ENCODE data around the gene DPP6. TPM values are rescaled to one million over a fixed set of nuclear protein-coding genes. Genes with fewer than 3 reads are reported as not detected.
A peak's percentile ranks its signal among the peaks of the same experiment; 100 is the strongest.

DPP6 gene
- total RNA-seq, 1 experiment from 2014 or later = not detected

GRCh38 chr7:154915600-154915999 is 863.4 kb downstream of the DPP6 start:
- Histone ChIP-seq H3K4me3 (ENCODE audit: low read depth, low read length) (no peak overlapping the region), H3K9me3 (peaks cover 12% of the 10 kb centered on the region), H3K36me3 (ENCODE audit: control insufficient read depth, insufficient read depth, low read length) (no peaks in the 10 kb centered on the region), H3K4me1 (no peaks in the 10 kb centered on the region), H3K27me3 (replicated peaks; ENCODE audit: control insufficient read depth, insufficient read depth, low read length) (no peaks in the 10 kb centered on the region)
- Mint-ChIP-seq H3K9me3 (ENCODE audit: unreplicated experiment) (peaks cover 18% of the 10 kb centered on the region), H3K4me1 (ENCODE audit: low read depth, unreplicated experiment) (no peaks in the 10 kb centered on the region), H3K27ac (ENCODE audit: unreplicated experiment) (no peak overlapping the region), H3K36me3 (ENCODE audit: insufficient read depth, unreplicated experiment) (no peaks in the 10 kb centered on the region), H3K4me3 (ENCODE audit: unreplicated experiment) (no peak overlapping the region), H3K27me3 (ENCODE audit: insufficient read depth, unreplicated experiment) (no peaks in the 10 kb centered on the region)
- TF ChIP-seq, protein P1, sequence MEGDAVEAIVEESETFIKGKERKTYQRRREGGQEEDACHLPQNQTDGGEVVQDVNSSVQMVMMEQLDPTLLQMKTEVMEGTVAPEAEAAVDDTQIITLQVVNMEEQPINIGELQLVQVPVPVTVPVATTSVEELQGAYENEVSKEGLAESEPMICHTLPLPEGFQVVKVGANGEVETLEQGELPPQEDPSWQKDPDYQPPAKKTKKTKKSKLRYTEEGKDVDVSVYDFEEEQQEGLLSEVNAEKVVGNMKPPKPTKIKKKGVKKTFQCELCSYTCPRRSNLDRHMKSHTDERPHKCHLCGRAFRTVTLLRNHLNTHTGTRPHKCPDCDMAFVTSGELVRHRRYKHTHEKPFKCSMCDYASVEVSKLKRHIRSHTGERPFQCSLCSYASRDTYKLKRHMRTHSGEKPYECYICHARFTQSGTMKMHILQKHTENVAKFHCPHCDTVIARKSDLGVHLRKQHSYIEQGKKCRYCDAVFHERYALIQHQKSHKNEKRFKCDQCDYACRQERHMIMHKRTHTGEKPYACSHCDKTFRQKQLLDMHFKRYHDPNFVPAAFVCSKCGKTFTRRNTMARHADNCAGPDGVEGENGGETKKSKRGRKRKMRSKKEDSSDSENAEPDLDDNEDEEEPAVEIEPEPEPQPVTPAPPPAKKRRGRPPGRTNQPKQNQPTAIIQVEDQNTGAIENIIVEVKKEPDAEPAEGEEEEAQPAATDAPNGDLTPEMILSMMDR (IDR thresholded peaks at IDR 0.05; ENCODE audit: insufficient read depth in 1 of 2, low read depth in 1 of 2, low read length in 1 of 2, severe bottlenecking in 1 of 2, unreplicated experiment in 1 of 2) = no peak
- CTCF ChIA-PET = interaction anchor here (0.5 to 1.2 kb wide), 2 partner anchors 429 to 857 kb away, joined by 4 to 7 read pairs; no protein-coding TSS in a partner anchor
- intact Hi-C loops (cut with micrococcal nuclease; ENCODE audit: unreplicated experiment) = loop anchor here (10.0 kb wide), 1 partner anchor 81 kb away; no protein-coding TSS in a partner anchor
- DNase-seq = peak in 1 of 2 experiments; percentile 31
- BruUV-seq (replicated peaks) = no TSS peak
- POLR2A ChIA-PET = no interaction called here

GRCh38 chr7:154916381-154916780 is 864.2 kb downstream of the DPP6 start:
- intact Hi-C loops (cut with micrococcal nuclease; ENCODE audit: unreplicated experiment) = loop anchor here (10.0 kb wide), 1 partner anchor 82 kb away; no protein-coding TSS in a partner anchor
- Mint-ChIP-seq H3K27me3 (ENCODE audit: insufficient read depth, unreplicated experiment) (no peaks in the 10 kb centered on the region), H3K9me3 (ENCODE audit: unreplicated experiment) (peaks cover 12% of the 10 kb centered on the region), H3K36me3 (ENCODE audit: insufficient read depth, unreplicated experiment) (no peaks in the 10 kb centered on the region), H3K27ac (ENCODE audit: unreplicated experiment) (no peak overlapping the region), H3K4me3 (ENCODE audit: unreplicated experiment) (no peak overlapping the region), H3K4me1 (ENCODE audit: low read depth, unreplicated experiment) (no peaks in the 10 kb centered on the region)
- Histone ChIP-seq H3K36me3 (ENCODE audit: control insufficient read depth, insufficient read depth, low read length) (no peaks in the 10 kb centered on the region), H3K27me3 (replicated peaks; ENCODE audit: control insufficient read depth, insufficient read depth, low read length) (no peaks in the 10 kb centered on the region), H3K4me1 (no peaks in the 10 kb centered on the region), H3K9me3 (peaks cover 5% of the 10 kb centered on the region), H3K4me3 (ENCODE audit: low read depth, low read length) (no peak overlapping the region)
- TF ChIP-seq, protein P1 (IDR thresholded peaks at IDR 0.05; ENCODE audit: insufficient read depth in 1 of 2, low read depth in 1 of 2, low read length in 1 of 2, severe bottlenecking in 1 of 2, unreplicated experiment in 1 of 2) = no peak
- ChIA-PET POLR2A (no interaction called here), CTCF (no interaction called here)
- no TSS peak for BruUV-seq (replicated peaks)
- DNase-seq = peak in 1 of 2 experiments; percentile 19

- TF ChIP-seq, protein P1 (IDR thresholded peaks at IDR 0.05; ENCODE audit: insufficient read depth in 1 of 2, low read depth in 1 of 2, low read length in 1 of 2, severe bottlenecking in 1 of 2, unreplicated experiment in 1 of 2) = no peak
- BruUV-seq (replicated peaks) = no TSS peak
- intact Hi-C loops (cut with micrococcal nuclease; ENCODE audit: unreplicated experiment) = loop anchor here (10.0 kb wide), 1 partner anchor 82 kb away; no protein-coding TSS in a partner anchor
- Histone ChIP-seq H3K9me3 (no peaks in the 10 kb centered on the region; the same call in 1 of the 2 replicates), H3K27me3 (replicated peaks; ENCODE audit: control insufficient read depth, insufficient read depth, low read length) (no peaks in the 10 kb centered on the region), H3K36me3 (ENCODE audit: control insufficient read depth, insufficient read depth, low read length) (no peaks in the 10 kb centered on the region), H3K4me3 (ENCODE audit: low read depth, low read length) (no peak overlapping the region), H3K4me1 (no peaks in the 10 kb centered on the region)
- POLR2A ChIA-PET = no interaction called here
- no peaks in the 10 kb centered on the region for H3K4me1 Mint-ChIP-seq (ENCODE audit: low read depth, unreplicated experiment)
- no peak overlapping the region for H3K4me3 Mint-ChIP-seq (ENCODE audit: unreplicated experiment)
- no peak overlapping the region for H3K27ac Mint-ChIP-seq (ENCODE audit: unreplicated experiment)
- H3K27me3 Mint-ChIP-seq (ENCODE audit: insufficient read depth, unreplicated experiment) = no peaks in the 10 kb centered on the region
- H3K9me3 Mint-ChIP-seq (ENCODE audit: unreplicated experiment) = peaks cover 5% of the 10 kb centered on the region
- CTCF ChIA-PET = no interaction called here
- H3K36me3 Mint-ChIP-seq (ENCODE audit: insufficient read depth, unreplicated experiment) = no peaks in the 10 kb centered on the region
- DNase-seq = no peak
Observed at GRCh38 chr7:154916856-154917807, 864.9 kb downstream of the DPP6 start.

Data from Caco-2 (cell line).